Neural progenitor cell (in vitro differentiated cells): ENCODE results near the gene APOBEC3A. TPM values are rescaled to one million over a fixed set of nuclear protein-coding genes. Genes with fewer than 3 reads are reported as not detected.

Experiments used
- DNase-seq: peaks from one replicate; pipeline ENCODE4 v3.0.0-alpha.2; 2016; ENCODE audit warnings: low spot score
- H2AFZ ChIP-seq: fragments of 200-600 bp; sonication (generic); replicated peaks from 2 replicates; pipeline ENCODE4 v1.6.1; 2016; ENCODE audit warnings: antibody characterized with exemption
- H3F3A ChIP-seq: fragments of 200-600 bp; sonication (generic); 2 replicates; pipeline ENCODE4 v1.6.1; 2016; ENCODE audit warnings: antibody characterized with exemption, low read depth
- H3K27ac ChIP-seq: fragments of 200-600 bp; sonication (generic); 2 replicates; pipeline ENCODE4 v1.5.1; 2016; ENCODE audit warnings: mild to moderate bottlenecking
- H3K27me3 ChIP-seq: fragments of 200-600 bp; sonication (generic); 2 replicates; pipeline ENCODE4 v1.6.1; 2016; ENCODE audit warnings: mild to moderate bottlenecking, moderate library complexity
- H3K36me3 ChIP-seq: fragments of 200-600 bp; sonication (generic); 2 replicates; pipeline ENCODE4 v1.5.1; 2016
- H3K4me1 ChIP-seq: fragments of 200-600 bp; sonication (generic); 2 replicates; pipeline ENCODE4 v1.6.1; 2016; ENCODE audit warnings: mixed run types
- H3K4me2 ChIP-seq: fragments of 200-600 bp; sonication (generic); 2 replicates; pipeline ENCODE4 v1.6.1; 2016
- H3K4me3 ChIP-seq: fragments of 200-600 bp; sonication (generic); 2 replicates; pipeline ENCODE4 v1.5.1; 2016
- H3K79me2 ChIP-seq: fragments of 200-600 bp; sonication (generic); 2 replicates; pipeline ENCODE4 v1.6.1; 2016; ENCODE audit warnings: low read depth
- H3K9ac ChIP-seq: fragments of 200-600 bp; sonication (generic); 2 replicates; pipeline ENCODE4 v1.6.1; 2016
- H3K9me3 ChIP-seq: fragments of 200-600 bp; sonication (generic); 2 replicates; pipeline ENCODE4 v1.5.1; 2016; ENCODE audit warnings: low read depth
- H4K20me1 ChIP-seq: fragments of 200-600 bp; sonication (generic); 2 replicates; pipeline ENCODE4 v1.6.1; 2016; ENCODE audit warnings: low read depth
- H3K27ac Mint-ChIP-seq: 3 replicates; pipeline ENCODE4 v1.8.0; 2021; ENCODE audit warnings: mixed read lengths
- H3K27me3 Mint-ChIP-seq: 2 replicates; pipeline ENCODE4 v1.8.0; 2022; ENCODE audit warnings: low read depth, mild to moderate bottlenecking, inconsistent platforms, moderate library complexity, mixed read lengths; ENCODE audit not compliant: insufficient read depth
- H3K36me3 Mint-ChIP-seq: 3 replicates; pipeline ENCODE4 v1.8.0; 2021; ENCODE audit warnings: mixed read lengths
- H3K4me1 Mint-ChIP-seq: 3 replicates; pipeline ENCODE4 v1.8.0; 2021; ENCODE audit warnings: mixed read lengths
- H3K4me3 Mint-ChIP-seq: 3 replicates; pipeline ENCODE4 v1.8.0; 2021; ENCODE audit warnings: mild to moderate bottlenecking, moderate library complexity, mixed read lengths
- H3K9me3 Mint-ChIP-seq: 3 replicates; pipeline ENCODE4 v1.8.0; 2020; ENCODE audit warnings: mixed read lengths
- CTCF ChIP-seq: fragments of 200-600 bp; sonication (generic); IDR thresholded peaks from 2 replicates; pipeline ENCODE4 v1.5.1; 2017; ENCODE audit warnings: antibody characterized with exemption, mild to moderate bottlenecking
- EZH2 ChIP-seq: fragments of 200-600 bp; sonication (generic); IDR thresholded peaks from 2 replicates; pipeline ENCODE4 v1.6.1; 2017; ENCODE audit warnings: antibody characterized with exemption, mild to moderate bottlenecking, moderate library complexity
- EZH2phosphoT487 ChIP-seq: fragments of 200-600 bp; sonication (generic); IDR thresholded peaks from 2 replicates; pipeline ENCODE4 v1.6.1; 2017; ENCODE audit warnings: antibody characterized with exemption
- total RNA-seq: library from RNA; depleted of rRNA; stranded (reverse); fragments of >200 nt; gene quantifications from 2 replicates; pipeline ENCODE4 v1.2.3, GENCODE V29; 2015; ENCODE audit warnings: low replicate concordance

The APOBEC3A gene
- total RNA-seq, 1 donor from 2014 or later: not detected

- peaks cover 14% of the 10 kb centered on the region for H3K4me1 Mint-ChIP-seq
- Histone ChIP-seq H3K27ac (no peak overlapping the region), H2AFZ (peak overlapping the region; percentile 2), H3K27me3 (peaks cover 28% of the 10 kb centered on the region), H3K36me3 (no peaks in the 10 kb centered on the region), H3F3A (peaks cover 5% of the 10 kb centered on the region), H3K4me3 (no peak overlapping the region), H3K9me3 (no peaks in the 10 kb centered on the region), H4K20me1 (no peaks in the 10 kb centered on the region), H3K4me2 (no peak overlapping the region), H3K9ac (no peak overlapping the region), H3K79me2 (no peaks in the 10 kb centered on the region), H3K4me1 (no peaks in the 10 kb centered on the region)
- TF ChIP-seq EZH2: no peak
- TF ChIP-seq EZH2phosphoT487: no peak
- TF ChIP-seq CTCF: no peak
- H3K27me3 Mint-ChIP-seq: peaks cover 5% of the 10 kb centered on the region
- H3K4me3 Mint-ChIP-seq: peak overlapping the region; percentile 26
- H3K27ac Mint-ChIP-seq: peak overlapping the region; percentile 68
- H3K36me3 Mint-ChIP-seq: no peaks in the 10 kb centered on the region
- no peaks in the 10 kb centered on the region for H3K9me3 Mint-ChIP-seq
- peak; percentile 29 for DNase-seq
Measured at GRCh38 chr22:38923463-38924346, 33.7 kb upstream of the APOBEC3A start.

DNA sequence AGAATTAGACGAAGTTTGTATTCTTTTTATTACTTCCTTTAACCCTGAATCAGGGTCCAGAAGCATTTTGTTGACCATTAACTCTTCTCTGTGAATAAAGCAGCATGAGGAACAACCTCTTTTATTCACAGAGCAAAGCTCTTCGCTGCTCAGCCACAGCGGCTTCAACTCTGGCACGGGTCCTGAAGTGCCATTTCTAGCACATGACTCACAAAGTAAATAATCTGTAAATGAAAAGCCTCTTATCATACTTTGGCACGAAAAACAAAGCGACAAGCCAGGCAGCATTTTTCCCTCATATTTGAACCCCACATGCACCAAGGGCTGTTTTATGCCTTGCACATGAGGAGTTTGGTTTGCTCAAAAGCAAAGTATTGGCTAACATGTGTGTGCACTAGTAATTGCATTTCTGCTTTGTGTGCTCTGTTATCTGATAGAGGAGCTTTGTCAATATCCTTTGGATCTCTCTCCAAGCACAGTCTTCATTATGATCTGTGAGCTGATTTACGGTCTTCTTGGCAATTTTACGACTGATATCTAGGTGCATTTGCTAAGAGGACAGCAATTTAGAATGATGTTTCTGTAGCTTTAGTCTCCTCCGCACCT, 33.0 kb upstream of the APOBEC3A start:
- no peak overlapping the region for H3K4me3 ChIP-seq
- Mint-ChIP-seq H3K4me1 (peaks cover 14% of the 10 kb centered on the region), H3K27me3 (peaks cover 5% of the 10 kb centered on the region), H3K9me3 (no peaks in the 10 kb centered on the region), H3K4me3 (peak overlapping the region; percentile 26), H3K27ac (peak overlapping the region; percentile 68), H3K36me3 (no peaks in the 10 kb centered on the region)
- H3K9ac ChIP-seq: no peak overlapping the region
- no peak for DNase-seq
- no peaks in the 10 kb centered on the region for H3K9me3 ChIP-seq
- H3K27ac ChIP-seq: no peak overlapping the region
- no peak overlapping the region for H3K4me2 ChIP-seq
- H3K27me3 ChIP-seq: peaks cover 26% of the 10 kb centered on the region
- H3F3A ChIP-seq: peaks cover 5% of the 10 kb centered on the region
- no peak overlapping the region for H2AFZ ChIP-seq
- H3K79me2 ChIP-seq: no peaks in the 10 kb centered on the region
- TF ChIP-seq CTCF (no peak), EZH2phosphoT487 (no peak), EZH2 (no peak)
- no peaks in the 10 kb centered on the region for H3K4me1 ChIP-seq
- no peaks in the 10 kb centered on the region for H4K20me1 ChIP-seq
- H3K36me3 ChIP-seq: no peaks in the 10 kb centered on the region

DNA sequence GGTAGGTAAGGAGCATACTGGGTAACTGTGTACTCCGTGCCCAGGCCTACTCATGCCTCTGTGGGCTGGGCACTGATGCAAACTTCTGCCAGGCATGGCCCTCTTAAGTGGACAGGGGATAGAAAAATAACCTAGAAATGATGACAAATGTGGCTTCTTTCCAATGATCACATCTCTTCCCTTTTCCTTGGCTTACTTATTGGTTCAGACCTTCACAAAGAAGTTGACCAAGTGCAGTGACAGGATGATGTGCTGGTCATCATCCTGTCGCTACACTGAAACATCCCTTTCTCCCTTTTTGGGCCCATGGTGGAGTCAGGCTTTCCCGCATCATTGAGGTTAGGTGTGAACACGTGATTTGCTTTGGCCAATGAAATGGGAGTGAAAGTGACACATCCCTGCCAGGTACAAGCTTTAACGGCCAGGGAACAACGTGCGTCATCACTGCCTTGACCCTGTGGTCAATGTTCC, 31.8 kb upstream of the APOBEC3A start:
- peaks cover 6% of the 10 kb centered on the region for H3K27me3 Mint-ChIP-seq
- H3K36me3 Mint-ChIP-seq: no peaks in the 10 kb centered on the region
- H3K27ac Mint-ChIP-seq: no peak overlapping the region
- no peak overlapping the region for H3K27ac ChIP-seq
- H3K9me3 ChIP-seq: no peaks in the 10 kb centered on the region
- DNase-seq: no peak
- H3K27me3 ChIP-seq: peaks cover 26% of the 10 kb centered on the region
- H3K36me3 ChIP-seq: no peaks in the 10 kb centered on the region
- no peak overlapping the region for H3K4me3 ChIP-seq
- no peaks in the 10 kb centered on the region for H4K20me1 ChIP-seq
- no peak for TF ChIP-seq EZH2
- no peak overlapping the region for H3K9ac ChIP-seq
- no peak overlapping the region for H2AFZ ChIP-seq
- H3K79me2 ChIP-seq: no peaks in the 10 kb centered on the region
- H3F3A ChIP-seq: peaks cover 5% of the 10 kb centered on the region
- H3K4me1 ChIP-seq: no peaks in the 10 kb centered on the region
- H3K4me1 Mint-ChIP-seq: peaks cover 14% of the 10 kb centered on the region
- H3K9me3 Mint-ChIP-seq: no peaks in the 10 kb centered on the region
- H3K4me2 ChIP-seq: no peak overlapping the region
- H3K4me3 Mint-ChIP-seq: no peak overlapping the region
